ENCODE results near the gene TNFRSF18.

Gene TNFRSF18

GRCh38 chr1:1227386-1227785, 21.0 kb upstream of the TNFRSF18 start:
- DNase-seq (ENCODE audit: low read depth), result no peak

- no peak for DNase-seq (ENCODE audit: low read depth)
These were observed 20.4 kb upstream of the TNFRSF18 start for GRCh38 chr1:1226566-1227362.

- no peak for DNase-seq (ENCODE audit: low read depth)
These were observed 19.5 kb upstream of the TNFRSF18 start for GRCh38 chr1:1225913-1226312.

- no peak for DNase-seq (ENCODE audit: low read depth)
These were observed 18.9 kb upstream of the TNFRSF18 start for GRCh38 chr1:1225238-1225845.

- no peak for DNase-seq (ENCODE audit: low read depth)
These were observed 17.5 kb upstream of the TNFRSF18 start for GRCh38 chr1:1223891-1224290.

- DNase-seq (ENCODE audit: low read depth), result no peak
These were observed 16.9 kb upstream of the TNFRSF18 start for GRCh38 chr1:1223321-1223720.

GRCh38 chr1:1222575-1223225, 16.3 kb upstream of the TNFRSF18 start:
- DNase-seq (ENCODE audit: low read depth), result no peak

- DNase-seq (ENCODE audit: low read depth), result no peak
These were observed 15.6 kb upstream of the TNFRSF18 start for GRCh38 chr1:1221887-1222574.

- no peak for DNase-seq (ENCODE audit: low read depth)
These were observed 13.8 kb upstream of the TNFRSF18 start for GRCh38 chr1:1220197-1220596.

- DNase-seq (ENCODE audit: low read depth), result no peak
These were observed 12.9 kb upstream of the TNFRSF18 start for GRCh38 chr1:1219341-1219740.

- DNase-seq (ENCODE audit: low read depth), result no peak
These were observed 12.3 kb upstream of the TNFRSF18 start for GRCh38 chr1:1218524-1219200.

GRCh38 chr1:1217621-1218523, 11.5 kb upstream of the TNFRSF18 start:
- no peak for DNase-seq (ENCODE audit: low read depth)

- DNase-seq (ENCODE audit: low read depth), result no peak
These were observed 10.6 kb upstream of the TNFRSF18 start for GRCh38 chr1:1216770-1217620.

- DNase-seq (ENCODE audit: low read depth), result no peak
These were observed 9.7 kb upstream of the TNFRSF18 start for GRCh38 chr1:1215881-1216605.

- DNase-seq (ENCODE audit: low read depth), result no peak
These were observed 8.8 kb upstream of the TNFRSF18 start for GRCh38 chr1:1215080-1215676.

GRCh38 chr1:1213345-1214265, 7.2 kb upstream of the TNFRSF18 start, which contains the start of gene TNFRSF4:
Gene TNFRSF4 (minus strand): TSS chr1:1214153. CDS start chr1:1214127, 26 bp downstream.
- DNase-seq (ENCODE audit: low read depth), result no peak

GRCh38 chr1:1212780-1213344, 6.5 kb upstream of the TNFRSF18 start:
- DNase-seq (ENCODE audit: low read depth), result no peak

All from activated T-cell treated with anti-CD3 and anti-CD28 coated beads for 1 hour (primary cell).